Liver (tissue), 9 donors: Measurements from ENCODE around the gene CACNG6. TPM values are rescaled to one million over a fixed set of nuclear protein-coding genes. Genes with fewer than 3 reads are reported as not detected.

Experiments
- DNase-seq: peaks from one replicate; pipeline ENCODE4 v3.0.0-alpha.2; 2017; ENCODE audit warnings: low spot score
- H3K27ac ChIP-seq, 2 donors: one replicate each; pipeline ENCODE4 v1.7.0; 2013; ENCODE audit warnings: inconsistent platforms in 2 of 2, low read length in 2 of 2, control low read depth in 1 of 2, low read depth in 1 of 2, mild to moderate bottlenecking in 1 of 2
- H3K27me3 ChIP-seq, 4 donors: one replicate each; pipeline versions ENCODE4 v1.6.1 to v1.7.0; 2013; ENCODE audit warnings: low read length in 3 of 4, inconsistent platforms in 1 of 4, mild to moderate bottlenecking in 1 of 4, moderate library complexity in 1 of 4; ENCODE audit not compliant: control insufficient read depth in 4 of 4, insufficient read depth in 4 of 4
- H3K36me3 ChIP-seq, 4 donors: one replicate each; pipeline versions ENCODE4 v1.6.1 to v1.7.0; 2013; ENCODE audit warnings: low read length in 3 of 4, mild to moderate bottlenecking in 3 of 4, low read depth in 1 of 4, moderate library complexity in 1 of 4; ENCODE audit not compliant: control insufficient read depth in 4 of 4, insufficient read depth in 3 of 4
- H3K4me1 ChIP-seq, 4 donors: one replicate each; pipeline versions ENCODE4 v1.6.1 to v1.7.0; 2013; ENCODE audit warnings: low read length in 3 of 4, mild to moderate bottlenecking in 3 of 4, moderate library complexity in 1 of 4; ENCODE audit not compliant: control insufficient read depth in 4 of 4, insufficient read depth in 4 of 4
- H3K4me3 ChIP-seq, 3 donors: one replicate each; pipeline versions ENCODE4 v1.6.1 to v1.7.0; 2013; ENCODE audit warnings: low read length in 3 of 3, control low read depth in 1 of 3, low read depth in 1 of 3, mild to moderate bottlenecking in 1 of 3
- H3K9ac ChIP-seq, 2 donors: one replicate each; pipeline ENCODE4 v1.7.0; 2013; ENCODE audit warnings: low read length in 2 of 2, mild to moderate bottlenecking in 2 of 2, moderate library complexity in 2 of 2, control low read depth in 1 of 2, low read depth in 1 of 2
- H3K9me3 ChIP-seq, 4 donors: one replicate each; pipeline versions ENCODE4 v1.6.1 to v1.7.0; 2013; ENCODE audit warnings: low read length in 3 of 4; ENCODE audit not compliant: control insufficient read depth in 4 of 4
- ATF3 ChIP-seq: IDR thresholded peaks from 2 replicates; pipeline ENCODE4 v1.6.1; 2016; ENCODE audit warnings: antibody characterized with exemption
- CTCF ChIP-seq: fragments of 150-350 bp; IDR thresholded peaks from 2 replicates; pipeline ENCODE4 v1.5.1; 2017; ENCODE audit warnings: improper control_type of control experiment, low read depth, low read length; ENCODE audit not compliant: missing input control
- EGR1 ChIP-seq, 2 donors: IDR thresholded peaks; 2 replicates each; pipeline ENCODE4 v1.6.1; 2016 to 2018; ENCODE audit warnings: antibody characterized with exemption in 2 of 2, low read depth in 2 of 2
- FOXA1 ChIP-seq: IDR thresholded peaks from 2 replicates; pipeline ENCODE4 v1.6.1; 2016; ENCODE audit warnings: antibody characterized with exemption
- FOXA2 ChIP-seq: IDR thresholded peaks from 2 replicates; pipeline ENCODE4 v1.6.1; 2016; ENCODE audit warnings: antibody characterized with exemption
- GABPA ChIP-seq, 2 donors: IDR thresholded peaks in 1 of 2; conservative IDR thresholded peaks in 1 of 2; 2 replicates each; pipeline ENCODE4 v1.6.1; 2016; ENCODE audit warnings: antibody characterized with exemption in 2 of 2, mild to moderate bottlenecking in 1 of 2, moderate library complexity in 1 of 2
- JUND ChIP-seq, 2 donors: IDR thresholded peaks; 2 replicates each; pipeline ENCODE4 v1.6.1; 2016; ENCODE audit warnings: antibody characterized with exemption in 2 of 2
- MAX ChIP-seq: IDR thresholded peaks from 2 replicates; pipeline ENCODE4 v1.6.1; 2016; ENCODE audit warnings: antibody characterized with exemption
- REST ChIP-seq: IDR thresholded peaks from 2 replicates; pipeline ENCODE4 v1.6.1; 2016; ENCODE audit warnings: antibody characterized with exemption, mild to moderate bottlenecking
- SP1 ChIP-seq: IDR thresholded peaks from 2 replicates; pipeline ENCODE4 v1.6.1; 2018; ENCODE audit warnings: antibody characterized with exemption, mild to moderate bottlenecking
- YY1 ChIP-seq: IDR thresholded peaks from 2 replicates; pipeline ENCODE4 v1.6.1; 2016; ENCODE audit warnings: antibody characterized with exemption, mild to moderate bottlenecking
- WGBS: extraction: QIAGEN DNeasy Blood & Tissue Kit; methylation state at CpG from one replicate; pipeline ENCODE4 v1.1.7; 2013; 5-methylcytosine and 5-hydroxymethylcytosine counted together
- polyA plus RNA-seq, 2 donors: library from polyadenylated mRNA; stranded (reverse) in 1 of 2; unstranded in 1 of 2; fragments of 200-250 nt in 1 of 2; fragments of >200 nt in 1 of 2; fragmentation: Nextera tagmentation in 1 of 2; extraction: Ambion mirVana in 1 of 2; gene quantifications; one replicate each; pipeline versions ENCODE4 v1.2.1 to v1.2.3, GENCODE V29; 2013 to 2015
- total RNA-seq, 2 donors: library from RNA; depleted of rRNA; stranded (reverse); fragments of >200 nt; gene quantifications; one replicate each; pipeline ENCODE4 v1.2.3, GENCODE V29; 2014
- donor health status: healthy.
- donor health status: healthy.
- donor health status: healthy.
- donor health status: healthy.
- donor health status: healthy.

Gene CACNG6
- total and polyA plus RNA-seq, 4 donors, result not detected

- H3K36me3 ChIP-seq, result no peaks in the 10 kb centered on the region
- H3K27ac ChIP-seq, result no peak overlapping the region
- TF ChIP-seq SP1, result no peak
- no peak for TF ChIP-seq EGR1 (IDR thresholded peaks at IDR 0.05; ENCODE audit: low read depth in 2 of 2)
- no peak for TF ChIP-seq JUND (IDR thresholded peaks at IDR 0.05)
- WGBS, result 4% methylated on average over 15 of the region's 15 CpGs
- peaks cover 5 to 16% (median 7%) of the 10 kb centered on the region in 4 donors for H3K27me3 ChIP-seq
- no peak overlapping the region for H3K4me3 ChIP-seq
- DNase-seq, result no peak
- no peaks in the 10 kb centered on the region for H3K4me1 ChIP-seq
- no peak overlapping the region for H3K9ac ChIP-seq
- no peaks in the 10 kb centered on the region for H3K9me3 ChIP-seq
Measured at GRCh38 chr19:53957448-53958167, 33.8 kb upstream of the CACNG6 start.

DNA sequence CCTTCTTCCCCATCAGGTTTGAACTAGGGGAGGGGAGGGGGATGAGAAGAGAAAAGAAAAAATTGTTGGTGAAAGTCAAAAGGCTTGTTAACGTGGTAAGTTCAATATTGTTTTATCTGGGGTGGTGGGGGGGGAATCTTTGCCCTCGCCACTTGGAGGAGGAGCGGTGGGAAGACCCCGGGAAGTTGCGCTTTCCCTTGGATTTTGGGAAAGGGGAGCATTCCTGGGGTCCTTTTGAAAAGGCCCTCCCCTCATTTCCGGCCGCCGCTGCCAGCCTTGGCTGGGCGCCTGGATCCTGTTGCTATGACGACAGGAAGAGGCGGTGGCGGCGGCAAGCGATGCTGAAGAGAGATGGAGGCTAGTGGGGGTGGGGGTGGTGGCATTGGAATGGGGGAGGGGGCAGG lies 33.3 kb upstream of the CACNG6 start:
- Histone ChIP-seq H3K4me1 (no peaks in the 10 kb centered on the region), H3K4me3 (no peak overlapping the region), H3K9ac (no peak overlapping the region), H3K9me3 (no peaks in the 10 kb centered on the region), H3K27me3 (peaks cover 5 to 16% (median 7%) of the 10 kb centered on the region in 4 donors), H3K36me3 (no peaks in the 10 kb centered on the region), H3K27ac (no peak overlapping the region)
- DNase-seq, result no peak
- TF ChIP-seq CTCF, result no peak
- no peak for TF ChIP-seq FOXA2
- no peak for TF ChIP-seq REST
- TF ChIP-seq ATF3, result no peak
- no peak for TF ChIP-seq FOXA1
- no peak for TF ChIP-seq YY1
- TF ChIP-seq MAX, result no peak
- no peak for TF ChIP-seq GABPA (IDR thresholded peaks at IDR 0.05 in 1 of 2, conservative IDR thresholded peaks at IDR 0.05 in 1 of 2)
- 2% methylated on average over 14 of the region's 14 CpGs for WGBS
